Erythroblast (primary cell): ENCODE data around the gene HMGN2.

ENCODE experiments used
- GATA1 ChIP-seq: IDR thresholded peaks from 2 replicates; pipeline ENCODE4 v1.6.1; 2011; ENCODE audit warnings: low read depth, mild to moderate bottlenecking, control low read depth, low read length, moderate library complexity
- POLR2A ChIP-seq: IDR thresholded peaks from 2 replicates; pipeline ENCODE4 v1.6.1; 2011; ENCODE audit warnings: mild to moderate bottlenecking, low read length

DNA sequence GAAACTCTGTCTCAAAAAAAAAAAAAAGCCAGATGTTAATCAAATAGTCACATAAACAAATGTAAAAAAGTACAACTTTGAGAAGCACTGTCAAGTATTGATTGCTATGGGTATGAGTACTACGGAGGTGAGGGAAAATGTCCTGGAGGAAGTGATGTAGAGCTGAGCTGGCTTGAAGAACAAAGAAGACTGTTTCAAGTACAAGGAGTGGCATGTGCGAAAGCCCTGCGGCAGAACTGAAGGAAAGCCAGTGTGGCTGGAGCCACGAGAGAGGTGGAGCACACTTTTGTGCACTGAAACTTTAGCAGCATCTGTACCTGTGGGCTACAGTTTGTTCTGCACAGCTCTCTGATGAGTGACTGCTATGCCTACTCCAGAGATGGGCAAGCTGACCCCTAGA, 51.9 kb downstream of the HMGN2 start:
- no peak for TF ChIP-seq POLR2A
- TF ChIP-seq GATA1 = no peak
